ENCODE measurements around the gene CX3CL1.
"Not testable (repeated sequence)": the region's sequence is repeated elsewhere in the genome, so short reads cannot be mapped to it uniquely, and the experiment has no call there.

The CX3CL1 gene

DNA sequence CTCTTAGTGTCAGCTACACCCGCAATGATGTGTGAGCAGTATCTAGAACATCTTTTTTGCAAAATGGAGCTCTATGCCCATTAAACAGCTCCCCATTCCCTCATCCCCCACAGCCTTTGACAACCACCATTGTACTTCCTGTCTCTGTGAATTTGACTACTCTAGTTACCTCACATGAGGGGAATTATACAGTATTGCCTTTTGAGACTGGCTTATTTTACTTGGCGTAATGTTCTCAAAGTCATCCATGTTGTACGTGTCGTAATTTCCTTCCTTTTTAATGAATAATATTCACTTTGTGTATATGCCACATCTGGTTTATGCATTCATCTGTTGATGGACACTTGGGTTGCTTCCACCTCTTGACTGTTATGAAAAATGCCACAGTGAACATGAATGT lies 36.9 kb upstream of the CX3CL1 start:
- TF ChIP-seq, protein P1, sequence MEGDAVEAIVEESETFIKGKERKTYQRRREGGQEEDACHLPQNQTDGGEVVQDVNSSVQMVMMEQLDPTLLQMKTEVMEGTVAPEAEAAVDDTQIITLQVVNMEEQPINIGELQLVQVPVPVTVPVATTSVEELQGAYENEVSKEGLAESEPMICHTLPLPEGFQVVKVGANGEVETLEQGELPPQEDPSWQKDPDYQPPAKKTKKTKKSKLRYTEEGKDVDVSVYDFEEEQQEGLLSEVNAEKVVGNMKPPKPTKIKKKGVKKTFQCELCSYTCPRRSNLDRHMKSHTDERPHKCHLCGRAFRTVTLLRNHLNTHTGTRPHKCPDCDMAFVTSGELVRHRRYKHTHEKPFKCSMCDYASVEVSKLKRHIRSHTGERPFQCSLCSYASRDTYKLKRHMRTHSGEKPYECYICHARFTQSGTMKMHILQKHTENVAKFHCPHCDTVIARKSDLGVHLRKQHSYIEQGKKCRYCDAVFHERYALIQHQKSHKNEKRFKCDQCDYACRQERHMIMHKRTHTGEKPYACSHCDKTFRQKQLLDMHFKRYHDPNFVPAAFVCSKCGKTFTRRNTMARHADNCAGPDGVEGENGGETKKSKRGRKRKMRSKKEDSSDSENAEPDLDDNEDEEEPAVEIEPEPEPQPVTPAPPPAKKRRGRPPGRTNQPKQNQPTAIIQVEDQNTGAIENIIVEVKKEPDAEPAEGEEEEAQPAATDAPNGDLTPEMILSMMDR (IDR thresholded peaks at IDR 0.05; ENCODE audit: borderline replicate concordance, control extremely low read depth, extremely low read depth, insufficient read depth, missing control alignments) = no peak
- no peak for DNase-seq (ENCODE audit: low spot score)
- in situ Hi-C loops (cut with MboI; ENCODE audit: low sequenced_read_pairs, unreplicated experiment) = no loop called here

DNA sequence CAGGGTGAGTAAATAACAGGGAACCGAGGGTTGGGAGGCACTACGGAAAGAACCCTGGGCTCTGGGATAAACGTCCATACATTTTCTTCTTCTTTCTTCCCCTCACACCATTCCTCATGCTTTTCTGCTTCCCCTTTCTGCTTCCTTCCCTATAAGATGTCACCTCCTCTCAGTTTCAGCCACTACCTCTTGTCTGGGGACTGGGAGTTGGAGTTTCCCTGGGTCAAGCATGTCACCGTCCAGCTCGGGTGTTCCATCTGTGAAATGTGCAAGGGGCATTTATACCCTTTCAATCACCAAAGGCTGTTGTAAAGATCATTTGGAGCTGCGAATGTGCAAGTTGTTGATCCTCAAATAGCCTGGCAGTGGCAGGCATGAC lies 31.2 kb upstream of the CX3CL1 start:
- DNase-seq (ENCODE audit: low spot score) = no peak
- in situ Hi-C loops (cut with MboI; ENCODE audit: low sequenced_read_pairs, unreplicated experiment) = no loop called here
- TF ChIP-seq, protein P1 (IDR thresholded peaks at IDR 0.05; ENCODE audit: borderline replicate concordance, control extremely low read depth, extremely low read depth, insufficient read depth, missing control alignments) = no peak

DNA sequence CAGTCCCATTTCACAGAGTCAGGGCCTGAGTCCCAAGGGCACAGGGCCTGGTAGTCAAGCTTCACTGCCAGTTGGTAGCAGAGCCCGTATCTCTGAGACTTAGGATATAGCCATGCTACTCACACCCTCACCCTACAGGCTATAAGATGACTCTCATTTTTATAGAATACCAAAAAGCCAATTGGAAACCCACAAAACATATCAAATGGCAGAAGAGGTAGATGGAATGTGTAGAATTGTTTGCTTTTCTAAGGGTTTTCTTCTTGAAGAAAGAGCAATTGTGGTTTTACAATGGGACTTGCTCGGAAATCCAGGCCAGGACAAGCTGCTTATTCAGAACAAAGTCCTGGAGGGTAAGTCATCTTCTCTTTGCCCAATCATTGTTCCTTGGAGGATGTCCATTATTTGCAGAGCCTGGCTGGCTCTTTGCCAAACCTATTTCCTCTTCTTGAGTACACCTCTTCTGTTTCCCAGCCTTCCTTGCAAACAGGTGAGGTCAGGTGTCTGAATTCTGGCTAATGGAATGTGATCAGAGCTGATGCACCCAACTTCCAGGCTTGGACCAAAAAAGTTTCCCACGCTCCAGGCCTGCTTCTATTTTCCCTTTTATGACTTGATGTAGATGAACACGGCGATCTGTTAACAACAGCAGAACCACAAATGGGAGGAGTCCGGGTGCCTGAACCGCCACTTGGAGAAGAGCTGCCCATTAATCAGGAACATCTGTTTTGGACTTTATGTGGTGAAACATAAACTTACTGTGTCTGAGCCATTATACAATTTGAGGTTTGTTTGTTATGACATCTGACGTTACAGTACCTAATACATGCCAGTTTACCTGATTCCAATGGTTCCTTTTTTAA lies 30.6 kb upstream of the CX3CL1 start:
- TF ChIP-seq, protein P1 (IDR thresholded peaks at IDR 0.05; ENCODE audit: borderline replicate concordance, control extremely low read depth, extremely low read depth, insufficient read depth, missing control alignments) = no peak
- in situ Hi-C loops (cut with MboI; ENCODE audit: low sequenced_read_pairs, unreplicated experiment) = no loop called here
- DNase-seq (ENCODE audit: low spot score) = no peak

DNA sequence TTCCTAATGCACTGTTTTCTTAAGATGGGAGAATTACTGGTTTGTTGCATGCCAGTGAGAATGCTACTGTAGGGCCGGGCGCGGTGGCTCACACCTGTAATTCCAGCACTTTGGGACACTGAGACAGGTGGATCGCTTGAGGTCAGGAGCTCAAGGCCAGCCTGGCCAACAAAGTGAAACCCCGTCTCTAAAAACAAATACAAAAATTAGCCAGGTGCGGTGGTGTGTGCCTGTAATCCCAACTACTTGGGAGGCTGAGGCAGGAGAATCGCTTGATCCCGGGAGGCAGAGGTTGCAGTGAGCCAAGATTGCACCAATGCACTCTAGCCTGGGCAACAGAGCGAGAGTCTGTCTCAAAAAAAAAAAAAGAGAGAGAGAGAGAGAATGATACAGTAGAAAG lies 29.7 kb upstream of the CX3CL1 start:
- DNase-seq (ENCODE audit: low spot score); in situ Hi-C loops (cut with MboI; ENCODE audit: low sequenced_read_pairs, unreplicated experiment): not testable (repeated sequence)

DNA sequence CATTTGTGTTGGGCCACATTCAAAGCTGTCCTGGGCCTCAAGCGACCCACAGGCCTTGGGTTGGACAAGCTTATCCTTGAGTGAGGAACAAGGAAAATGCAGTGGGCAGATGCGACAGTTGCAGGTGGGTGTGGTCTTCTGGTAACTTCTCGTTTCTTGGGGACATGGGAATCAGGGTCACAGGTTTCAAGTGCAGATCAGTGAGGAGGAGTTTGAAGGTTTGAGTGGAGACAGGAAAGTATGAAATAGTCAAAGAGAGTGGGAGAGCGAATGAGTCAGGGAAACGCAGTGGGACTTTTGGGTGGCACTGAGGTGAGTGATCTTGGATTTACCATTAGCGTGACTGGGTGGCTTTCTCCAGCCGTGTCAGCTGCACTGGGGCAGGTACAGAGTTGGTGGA lies 29.1 kb upstream of the CX3CL1 start:
- in situ Hi-C loops (cut with MboI; ENCODE audit: low sequenced_read_pairs, unreplicated experiment) = no loop called here
- TF ChIP-seq, protein P1 (IDR thresholded peaks at IDR 0.05; ENCODE audit: borderline replicate concordance, control extremely low read depth, extremely low read depth, insufficient read depth, missing control alignments) = no peak
- no peak for DNase-seq (ENCODE audit: low spot score)

DNA sequence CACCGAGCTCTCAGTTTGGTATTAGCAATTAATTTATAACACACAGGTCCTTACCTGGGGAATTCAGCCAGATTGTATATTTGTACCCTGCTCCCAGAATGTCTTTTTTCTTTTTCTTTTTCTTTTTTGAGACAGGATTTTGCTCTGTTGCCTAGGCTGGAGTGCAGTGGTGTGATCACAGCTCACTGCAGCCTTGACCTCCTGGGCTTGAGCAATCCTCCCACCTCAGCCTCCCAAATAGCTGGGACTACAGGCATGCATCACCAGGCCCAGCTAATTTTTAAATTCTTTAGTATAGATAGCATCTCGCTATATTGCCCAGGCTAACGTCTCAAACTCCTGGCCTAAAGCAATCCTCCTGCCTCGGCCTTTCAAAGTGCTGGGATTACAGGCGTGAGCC lies 28.2 kb upstream of the CX3CL1 start:
- DNase-seq (ENCODE audit: low spot score); in situ Hi-C loops (cut with MboI; ENCODE audit: low sequenced_read_pairs, unreplicated experiment): not testable (repeated sequence)

DNA sequence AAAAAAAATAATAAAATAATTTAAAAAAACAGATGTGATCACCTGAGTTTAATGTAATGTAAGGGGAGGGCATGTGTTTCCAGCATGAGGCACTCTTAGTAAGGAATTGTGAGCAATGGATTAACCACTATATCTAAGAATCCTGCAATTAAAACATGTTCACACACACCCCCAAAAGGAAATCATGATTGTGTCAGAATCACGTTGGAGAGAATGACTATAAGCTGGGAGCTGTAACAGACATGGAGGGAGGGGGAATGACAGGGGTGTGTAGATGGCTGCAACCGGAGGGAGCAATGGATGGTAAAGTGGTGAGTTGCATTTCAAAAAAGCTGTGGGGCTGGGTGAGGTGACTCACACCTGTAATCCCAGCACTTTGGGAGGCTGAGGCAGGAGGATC lies 27.3 kb upstream of the CX3CL1 start:
- TF ChIP-seq, protein P1 (IDR thresholded peaks at IDR 0.05; ENCODE audit: borderline replicate concordance, control extremely low read depth, extremely low read depth, insufficient read depth, missing control alignments) = no peak
- in situ Hi-C loops (cut with MboI; ENCODE audit: low sequenced_read_pairs, unreplicated experiment) = no loop called here
- no peak for DNase-seq (ENCODE audit: low spot score)

All from GM13976 (cell line).